ENCODE measurements around the gene RMI2. TPM values are rescaled to one million over a fixed set of nuclear protein-coding genes. Genes with fewer than 3 reads are reported as not detected.
A peak's percentile ranks its signal among the peaks of the same experiment; 100 is the strongest.

The RMI2 gene
- total RNA-seq, 1 experiment from 2014 or later = 33.7 TPM

GRCh38 chr16:11383481-11384183 lies 38.4 kb downstream of the RMI2 start:
- no peak for DNase-seq (ENCODE audit: low spot score)

GRCh38 chr16:11384184-11384955 lies 39.1 kb downstream of the RMI2 start:
- no peak for DNase-seq (ENCODE audit: low spot score)

DNA sequence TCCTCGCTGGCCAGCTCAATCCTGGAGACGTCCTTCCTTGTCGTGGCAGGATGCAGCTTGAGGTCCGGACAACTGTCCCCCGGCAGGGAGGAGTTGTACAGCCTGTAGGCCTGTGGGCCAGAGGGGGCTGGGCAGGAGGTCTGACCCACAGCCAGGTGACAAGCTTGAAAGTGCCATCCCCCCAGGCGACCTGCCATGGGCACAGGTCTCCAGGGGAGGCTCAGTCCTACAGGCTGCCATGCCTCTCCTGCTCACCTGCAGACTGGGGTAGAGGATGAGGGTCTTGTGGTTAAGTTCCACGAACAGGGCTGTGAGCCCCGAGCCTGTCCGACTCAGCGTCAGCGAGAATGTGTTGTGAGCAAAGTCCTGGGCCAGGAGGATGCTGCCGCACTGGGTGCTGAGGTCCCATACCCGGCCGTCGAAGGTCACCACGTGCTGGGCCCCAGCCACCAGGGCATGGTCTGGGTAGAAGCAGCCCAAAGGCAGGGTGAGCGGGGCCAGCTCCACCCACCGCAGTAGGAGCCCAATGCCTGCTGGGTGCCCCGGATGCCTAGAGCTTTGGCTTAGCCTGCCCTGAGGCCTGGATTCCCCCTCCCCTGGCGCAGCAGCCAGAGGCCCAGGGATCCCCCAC lies 39.8 kb downstream of the RMI2 start:
- DNase-seq (ENCODE audit: low spot score) = no peak

- no peak for DNase-seq (ENCODE audit: low spot score)
These were observed 40.9 kb downstream of the RMI2 start for GRCh38 chr16:11386054-11386680.

DNA sequence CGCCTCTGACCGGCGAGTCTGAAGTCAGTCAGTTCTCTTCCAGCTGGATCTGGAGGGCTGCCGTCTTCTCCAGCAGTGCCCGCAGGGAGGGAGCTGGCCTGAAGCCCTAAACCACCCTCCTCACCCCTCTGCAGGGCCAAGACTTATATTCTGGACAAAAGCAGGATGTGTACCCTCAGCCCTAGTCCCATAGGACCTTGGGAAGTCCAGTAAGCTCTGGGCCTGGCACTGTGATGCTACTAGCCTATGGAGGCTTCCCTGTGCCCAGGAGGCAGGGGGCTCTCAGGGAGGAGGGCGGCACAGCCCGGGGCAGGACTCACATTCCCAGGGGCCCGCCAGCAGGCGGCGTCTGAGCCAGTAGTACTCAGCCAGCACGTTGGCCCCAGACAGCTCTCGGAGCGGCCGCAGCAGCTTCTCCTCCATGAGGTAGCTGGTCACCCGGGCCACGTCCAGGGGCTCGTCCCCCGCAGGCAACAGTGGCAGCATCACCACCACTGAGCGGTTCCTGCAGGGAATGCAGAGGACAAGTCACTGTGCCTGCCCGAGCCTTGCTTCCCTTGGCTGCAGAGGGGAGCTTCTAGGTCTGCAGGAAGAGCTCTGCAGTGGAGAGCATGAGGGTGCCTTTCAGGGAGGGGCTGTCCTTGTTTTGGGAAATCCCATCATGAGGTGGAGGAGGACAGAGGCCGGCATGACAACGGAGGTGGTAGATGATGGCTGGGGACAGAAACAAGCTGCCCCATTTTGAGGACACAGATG lies 41.7 kb downstream of the RMI2 start:
- DNase-seq (ENCODE audit: low spot score) = no peak

DNA sequence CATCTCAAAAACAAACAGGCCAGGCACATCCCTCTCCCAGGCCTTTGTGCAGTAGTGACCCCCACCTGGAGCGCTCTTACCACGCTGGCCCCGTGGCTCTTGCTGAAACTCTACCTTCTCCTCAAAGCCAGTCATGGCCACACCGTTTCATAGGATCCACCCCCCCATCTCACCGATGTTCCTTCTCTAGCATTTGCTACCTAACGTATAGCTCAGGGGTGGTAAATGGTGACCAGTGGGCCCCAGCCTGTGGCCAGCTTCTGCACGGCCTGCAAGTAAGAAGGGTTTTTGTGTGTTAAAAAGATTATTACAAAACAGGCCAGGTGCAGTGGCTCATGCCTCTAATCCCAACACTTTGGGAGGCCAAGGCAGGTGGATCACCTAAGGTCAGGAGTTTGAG lies 43.8 kb downstream of the RMI2 start:
- no peak for DNase-seq (ENCODE audit: low spot score)

- DNase-seq (ENCODE audit: low spot score) = no peak
These were observed 44.6 kb downstream of the RMI2 start for GRCh38 chr16:11389631-11390565.

- no peak for DNase-seq (ENCODE audit: low spot score)
These were observed 45.6 kb downstream of the RMI2 start for GRCh38 chr16:11390573-11391495.

DNA sequence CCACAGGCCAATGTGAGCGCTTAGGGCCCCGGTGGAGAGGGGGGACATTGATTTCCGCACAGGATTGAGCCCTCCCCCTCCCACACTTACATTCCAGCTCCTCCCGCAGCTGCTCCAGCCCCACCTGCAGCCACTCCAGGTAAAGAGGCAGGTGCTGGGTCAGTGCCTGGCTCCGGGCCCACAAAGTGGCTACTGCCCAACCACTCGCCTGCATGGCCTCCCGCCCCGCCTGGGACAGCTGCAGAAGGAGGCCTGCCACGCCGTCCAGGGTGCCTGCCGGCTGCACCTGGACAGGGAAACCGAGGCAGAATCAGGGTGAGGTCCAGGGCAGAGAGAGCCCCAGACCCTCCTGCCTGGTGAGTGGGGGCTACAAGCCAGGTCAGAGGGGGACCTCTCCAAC lies 46.3 kb downstream of the RMI2 start:
- DNase-seq (ENCODE audit: low spot score) = no peak

DNA sequence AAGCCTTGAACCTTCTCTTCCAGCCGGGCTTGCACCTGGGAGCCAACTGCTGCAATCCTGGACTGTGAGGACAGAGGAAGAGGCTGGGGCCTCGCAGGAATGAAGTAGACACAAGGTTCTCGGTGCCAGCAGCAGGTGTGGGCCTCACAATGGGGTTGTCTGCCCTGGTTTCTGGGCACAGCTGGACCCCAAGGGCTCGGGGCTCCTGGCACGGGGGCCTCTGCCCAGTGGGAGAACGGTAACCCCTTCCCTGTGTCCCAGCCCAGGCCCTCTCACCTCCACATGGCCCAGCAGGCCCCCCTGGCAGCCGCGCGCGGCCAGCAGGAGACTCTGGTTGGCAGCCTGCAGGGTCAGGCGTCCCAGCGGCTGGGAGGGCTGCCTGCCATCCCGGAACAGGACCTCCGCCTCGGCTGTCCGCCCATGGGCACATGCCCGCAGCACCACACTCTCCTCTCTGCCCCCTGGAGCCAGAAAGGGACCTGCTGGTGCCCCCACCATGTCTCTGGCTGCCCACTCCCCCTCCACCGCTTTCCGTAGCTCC lies 46.9 kb downstream of the RMI2 start:
- no peak for DNase-seq (ENCODE audit: low spot score)

- no peak for DNase-seq (ENCODE audit: low spot score)
These were observed 48.1 kb downstream of the RMI2 start for GRCh38 chr16:11393366-11393765.

GRCh38 chr16:11393861-11394592 lies 48.8 kb downstream of the RMI2 start:
- no peak for DNase-seq (ENCODE audit: low spot score)

- DNase-seq (ENCODE audit: low spot score) = no peak
These were observed 49.3 kb downstream of the RMI2 start for GRCh38 chr16:11394593-11394960.

DNA sequence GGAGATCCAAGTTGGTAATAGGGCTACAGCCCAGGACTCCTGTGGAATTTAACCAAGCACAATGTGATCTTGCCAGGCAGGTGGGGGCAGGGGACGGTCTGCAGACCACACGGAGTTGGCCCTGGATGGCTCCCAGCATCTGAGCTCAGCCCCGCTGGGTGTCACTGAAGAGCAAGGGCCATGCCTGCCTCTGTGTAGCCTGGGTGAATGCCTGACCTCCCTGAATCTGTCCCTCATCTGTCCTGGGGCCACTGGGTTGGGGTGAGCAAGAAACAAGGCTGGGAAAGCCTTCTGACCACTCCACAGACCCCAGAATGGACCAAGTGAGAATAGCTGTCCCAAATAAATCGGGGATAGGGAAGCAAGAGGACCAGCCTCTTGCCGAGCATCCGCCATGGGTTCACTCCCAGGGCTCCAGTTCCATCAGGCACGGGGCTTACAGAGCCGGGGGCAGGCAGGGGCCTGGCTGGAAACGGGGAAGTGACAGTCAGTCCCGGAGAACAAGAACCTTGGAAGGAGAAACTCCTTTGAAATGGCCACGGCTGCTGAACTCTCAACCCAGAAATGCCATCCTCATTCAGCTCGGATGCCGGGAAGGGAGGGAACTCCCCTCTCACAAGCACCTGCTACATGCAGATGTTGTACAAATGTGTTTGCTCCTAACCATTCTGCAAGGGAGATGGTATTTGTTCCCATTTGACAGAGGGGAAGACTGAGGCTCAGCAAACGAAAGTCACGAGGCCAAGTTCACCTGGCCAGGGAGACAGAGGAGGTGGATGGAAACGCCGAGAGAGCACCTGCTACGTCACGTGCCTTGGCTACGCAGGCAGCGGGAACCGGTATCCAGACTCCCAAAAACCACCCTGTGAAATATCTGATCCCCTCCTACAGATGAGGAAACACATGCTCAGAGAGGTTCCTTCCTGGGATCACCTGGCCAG lies 50.0 kb downstream of the RMI2 start:
- DNase-seq (ENCODE audit: low spot score) = no peak

- DNase-seq (ENCODE audit: low spot score) = no peak
These were observed 50.6 kb downstream of the RMI2 start for GRCh38 chr16:11395949-11396240.

- peak; percentile 70 for DNase-seq (ENCODE audit: low spot score)
These were observed 51.2 kb downstream of the RMI2 start for GRCh38 chr16:11396241-11397048.

GRCh38 chr16:11398136-11398535 lies 52.9 kb downstream of the RMI2 start:
- DNase-seq (ENCODE audit: low spot score) = no peak
